ENCODE data around the gene CCR7.

CCR7 gene

DNA sequence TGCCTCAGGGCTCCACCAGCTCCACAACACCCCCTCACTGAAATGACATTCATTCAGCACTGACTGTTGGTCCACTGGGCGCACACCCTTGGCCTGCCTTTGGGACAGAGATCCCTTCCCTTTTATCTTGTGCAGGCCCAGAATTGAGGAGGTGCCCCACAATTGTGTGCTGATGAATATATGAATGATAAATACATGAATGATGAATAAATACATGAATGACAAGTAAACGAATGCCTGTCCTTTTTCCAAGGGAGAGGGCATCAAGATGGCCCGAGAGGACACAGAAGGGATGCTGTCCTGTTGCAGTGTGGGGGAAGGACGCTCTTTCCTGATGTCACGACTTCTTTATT is 5.7 kb downstream of the CCR7 start:
- Histone ChIP-seq H3K36me3 (ENCODE audit: insufficient read depth) (no peaks in the 10 kb centered on the region), H3K4me1 (ENCODE audit: low read depth, poor library complexity, severe bottlenecking) (peaks cover 36% of the 10 kb centered on the region), H2AFZ (ENCODE audit: low read depth) (no peak overlapping the region), H3K9ac (no peak overlapping the region), H3K27me3 (ENCODE audit: insufficient read depth, low read depth) (peaks cover 76% of the 10 kb centered on the region), H4K20me1 (ENCODE audit: insufficient read depth) (no peaks in the 10 kb centered on the region), H3K79me2 (ENCODE audit: insufficient read depth, low read depth) (no peaks in the 10 kb centered on the region), H3K4me2 (no peak overlapping the region; the same call in 1 of the 2 replicates), H3K27ac (no peak overlapping the region), H3K4me3 (IDR thresholded peaks at IDR 0.05; ENCODE audit: insufficient read depth, low read depth, low read length) (no peak overlapping the region)
- TF ChIP-seq, protein P1, sequence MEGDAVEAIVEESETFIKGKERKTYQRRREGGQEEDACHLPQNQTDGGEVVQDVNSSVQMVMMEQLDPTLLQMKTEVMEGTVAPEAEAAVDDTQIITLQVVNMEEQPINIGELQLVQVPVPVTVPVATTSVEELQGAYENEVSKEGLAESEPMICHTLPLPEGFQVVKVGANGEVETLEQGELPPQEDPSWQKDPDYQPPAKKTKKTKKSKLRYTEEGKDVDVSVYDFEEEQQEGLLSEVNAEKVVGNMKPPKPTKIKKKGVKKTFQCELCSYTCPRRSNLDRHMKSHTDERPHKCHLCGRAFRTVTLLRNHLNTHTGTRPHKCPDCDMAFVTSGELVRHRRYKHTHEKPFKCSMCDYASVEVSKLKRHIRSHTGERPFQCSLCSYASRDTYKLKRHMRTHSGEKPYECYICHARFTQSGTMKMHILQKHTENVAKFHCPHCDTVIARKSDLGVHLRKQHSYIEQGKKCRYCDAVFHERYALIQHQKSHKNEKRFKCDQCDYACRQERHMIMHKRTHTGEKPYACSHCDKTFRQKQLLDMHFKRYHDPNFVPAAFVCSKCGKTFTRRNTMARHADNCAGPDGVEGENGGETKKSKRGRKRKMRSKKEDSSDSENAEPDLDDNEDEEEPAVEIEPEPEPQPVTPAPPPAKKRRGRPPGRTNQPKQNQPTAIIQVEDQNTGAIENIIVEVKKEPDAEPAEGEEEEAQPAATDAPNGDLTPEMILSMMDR (conservative IDR thresholded peaks at IDR 0.05; ENCODE audit: low read depth, low read length), result no peak

DNA sequence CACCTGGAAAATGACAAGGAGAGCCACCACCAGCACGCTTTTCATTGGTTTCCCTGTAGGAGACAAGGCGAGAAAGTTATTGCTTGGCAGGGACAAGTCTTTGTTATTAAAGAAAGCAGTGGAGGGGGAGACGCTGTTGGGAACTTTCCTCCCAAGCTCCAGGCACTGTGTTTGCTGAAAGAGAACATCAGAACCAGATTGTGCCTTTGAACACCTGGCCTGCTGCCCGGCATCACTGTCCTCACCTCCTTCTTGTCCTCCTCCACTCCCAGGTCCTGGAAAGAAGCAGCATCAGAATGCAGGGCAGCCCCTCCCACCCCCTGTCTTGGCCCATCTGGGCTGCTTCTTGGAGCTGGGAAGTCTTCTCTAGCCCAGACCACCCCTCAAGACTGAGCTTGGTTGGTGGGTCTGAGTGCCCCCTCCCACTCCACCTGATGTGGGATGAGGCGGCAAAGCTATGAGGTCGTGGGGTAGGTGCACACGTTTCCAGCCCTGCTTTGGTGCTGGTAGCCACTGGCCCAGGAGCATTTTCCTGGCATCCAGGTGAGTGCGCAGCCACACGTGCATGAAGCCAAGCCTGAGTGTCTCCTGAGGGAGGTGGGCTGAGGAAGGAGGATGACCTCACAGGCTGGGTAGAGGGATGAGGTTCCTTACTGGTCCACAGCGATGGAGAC is 6.2 kb downstream of the CCR7 start:
- Histone ChIP-seq H3K4me2 (no peak overlapping the region), H3K4me3 (IDR thresholded peaks at IDR 0.05; ENCODE audit: insufficient read depth, low read depth, low read length) (no peak overlapping the region), H3K27ac (no peak overlapping the region), H4K20me1 (ENCODE audit: insufficient read depth) (no peaks in the 10 kb centered on the region), H3K9ac (no peak overlapping the region), H3K4me1 (ENCODE audit: low read depth, poor library complexity, severe bottlenecking) (peaks cover 37% of the 10 kb centered on the region), H3K27me3 (ENCODE audit: insufficient read depth, low read depth) (peaks cover 71% of the 10 kb centered on the region), H3K79me2 (ENCODE audit: insufficient read depth, low read depth) (no peaks in the 10 kb centered on the region), H2AFZ (ENCODE audit: low read depth) (no peak overlapping the region), H3K36me3 (ENCODE audit: insufficient read depth) (no peaks in the 10 kb centered on the region)
- TF ChIP-seq, protein P1 (conservative IDR thresholded peaks at IDR 0.05; ENCODE audit: low read depth, low read length), result no peak

DNA sequence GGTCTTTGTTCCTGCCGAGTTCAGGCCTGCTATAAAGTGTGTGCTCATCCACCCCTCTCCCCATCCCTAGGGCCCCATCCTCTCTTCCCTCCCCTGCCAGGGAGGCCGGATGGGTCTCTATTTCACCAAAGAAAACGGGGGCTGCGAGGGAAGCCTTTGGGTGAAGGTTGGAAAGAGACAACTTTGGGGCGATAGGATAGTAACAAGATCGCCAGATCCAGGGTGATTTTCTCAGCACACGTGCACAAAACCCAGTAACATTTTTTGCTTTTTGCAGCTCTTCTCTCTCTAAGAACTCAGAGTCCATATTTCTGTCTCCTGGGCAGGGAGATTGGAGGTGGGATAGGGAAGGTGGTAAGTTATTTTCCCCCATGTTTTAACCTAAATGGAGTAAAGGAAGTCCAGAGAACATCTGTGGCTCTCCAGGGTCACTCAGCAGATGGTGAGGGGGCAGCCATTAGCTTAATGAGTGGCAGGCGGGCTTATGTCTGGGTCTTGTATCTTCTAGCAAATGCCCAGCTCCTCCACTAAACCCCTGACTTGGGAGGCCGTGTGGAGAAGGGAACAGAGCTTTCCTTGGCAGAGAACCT is 6.9 kb downstream of the CCR7 start:
- H3K9ac ChIP-seq, result no peak overlapping the region
- H3K36me3 ChIP-seq (ENCODE audit: insufficient read depth), result no peaks in the 10 kb centered on the region
- no peak overlapping the region for H3K27ac ChIP-seq
- no peak overlapping the region for H2AFZ ChIP-seq (ENCODE audit: low read depth)
- peaks cover 65% of the 10 kb centered on the region for H3K27me3 ChIP-seq (ENCODE audit: insufficient read depth, low read depth)
- H3K4me3 ChIP-seq (IDR thresholded peaks at IDR 0.05; ENCODE audit: insufficient read depth, low read depth, low read length), result no peak overlapping the region
- no peaks in the 10 kb centered on the region for H4K20me1 ChIP-seq (ENCODE audit: insufficient read depth)
- TF ChIP-seq, protein P1 (conservative IDR thresholded peaks at IDR 0.05; ENCODE audit: low read depth, low read length), result no peak
- H3K4me1 ChIP-seq (ENCODE audit: low read depth, poor library complexity, severe bottlenecking), result peaks cover 40% of the 10 kb centered on the region
- H3K4me2 ChIP-seq, result no peak overlapping the region
- H3K79me2 ChIP-seq (ENCODE audit: insufficient read depth, low read depth), result no peaks in the 10 kb centered on the region

DNA sequence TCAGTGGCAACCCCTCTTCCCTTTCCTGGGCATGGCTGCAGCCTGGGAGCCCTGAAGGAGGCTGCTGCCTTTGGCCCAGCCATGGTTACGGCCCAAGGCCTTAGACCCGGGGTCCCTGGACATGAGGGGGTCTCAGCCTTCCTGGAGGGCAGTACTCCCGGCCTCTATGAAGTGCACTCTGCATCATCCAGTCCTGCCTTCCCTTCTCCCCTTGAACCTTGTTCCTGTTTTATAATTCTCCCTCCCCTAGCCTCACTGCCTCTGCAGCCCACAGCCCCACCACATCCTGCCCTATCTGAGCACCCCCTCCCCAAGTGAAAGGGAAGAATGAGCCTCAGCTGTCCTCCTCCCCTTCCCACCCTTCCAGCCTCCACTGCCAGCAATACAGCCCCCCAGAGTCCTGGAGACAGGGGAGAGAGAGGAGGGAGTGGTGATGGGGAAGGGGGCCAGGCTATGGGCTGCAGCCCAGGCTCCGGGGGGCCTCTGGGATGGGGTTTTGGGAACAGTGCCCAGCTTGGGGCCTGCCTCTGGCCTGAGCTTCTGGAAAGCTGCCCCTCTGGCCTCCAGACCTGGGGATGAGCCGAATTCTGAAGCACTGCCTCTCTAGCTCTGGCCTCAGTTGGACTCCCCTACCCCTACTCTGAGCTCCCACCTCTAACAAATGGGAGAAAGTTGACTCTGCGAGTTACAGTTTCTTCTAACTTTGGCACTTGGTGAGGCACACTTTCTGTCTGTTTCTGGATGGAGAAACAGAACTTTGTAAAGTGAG is 7.6 kb downstream of the CCR7 start:
- no peak overlapping the region for H3K27ac ChIP-seq
- TF ChIP-seq, protein P1 (conservative IDR thresholded peaks at IDR 0.05; ENCODE audit: low read depth, low read length), result no peak
- H3K4me2 ChIP-seq, result no peak overlapping the region
- H3K4me3 ChIP-seq (IDR thresholded peaks at IDR 0.05; ENCODE audit: insufficient read depth, low read depth, low read length), result no peak overlapping the region
- H3K27me3 ChIP-seq (ENCODE audit: insufficient read depth, low read depth), result peaks cover 58% of the 10 kb centered on the region
- H3K4me1 ChIP-seq (ENCODE audit: low read depth, poor library complexity, severe bottlenecking), result peaks cover 40% of the 10 kb centered on the region
- H3K36me3 ChIP-seq (ENCODE audit: insufficient read depth), result no peaks in the 10 kb centered on the region
- no peak overlapping the region for H2AFZ ChIP-seq (ENCODE audit: low read depth)
- no peak overlapping the region for H3K9ac ChIP-seq
- no peaks in the 10 kb centered on the region for H3K79me2 ChIP-seq (ENCODE audit: insufficient read depth, low read depth)
- no peaks in the 10 kb centered on the region for H4K20me1 ChIP-seq (ENCODE audit: insufficient read depth)

Data from KMS-11 (cell line).